GM18909 (cell line): Measurements from ENCODE around the gene MRPL41.
"Not testable (repeated sequence)": the region's sequence is repeated elsewhere in the genome, so short reads cannot be mapped to it uniquely, and the experiment has no call there.

Experiments
- ATAC-seq: cut with Tn5 transposase; IDR thresholded peaks from one replicate; pipeline ENCODE4 v1.9.1; 2021; ENCODE audit warnings: mild to moderate bottlenecking; ENCODE audit not compliant: unreplicated experiment, poor library complexity

Gene MRPL41

GRCh38 chr9:137580209-137580953 lies 28.7 kb downstream of the MRPL41 start:
- ATAC-seq = no peak

GRCh38 chr9:137580954-137581322 lies 29.3 kb downstream of the MRPL41 start:
- no peak for ATAC-seq

GRCh38 chr9:137581361-137582285 lies 29.9 kb downstream of the MRPL41 start:
- ATAC-seq = no peak

GRCh38 chr9:137582286-137582860 lies 30.7 kb downstream of the MRPL41 start:
- ATAC-seq = no peak

GRCh38 chr9:137583347-137583746 lies 31.7 kb downstream of the MRPL41 start:
- no peak for ATAC-seq

- ATAC-seq = no peak
Measured at GRCh38 chr9:137583957-137584356, 32.3 kb downstream of the MRPL41 start.

- no peak for ATAC-seq
Measured at GRCh38 chr9:137586854-137587253, 35.2 kb downstream of the MRPL41 start.

- no peak for ATAC-seq
Measured at GRCh38 chr9:137588311-137588710, 36.6 kb downstream of the MRPL41 start.

GRCh38 chr9:137588891-137589290 lies 37.2 kb downstream of the MRPL41 start:
- ATAC-seq = no peak

GRCh38 chr9:137589441-137590122 lies 37.9 kb downstream of the MRPL41 start:
- ATAC-seq = peak; percentile 10

GRCh38 chr9:137590123-137590468 lies 38.4 kb downstream of the MRPL41 start:
- ATAC-seq = no peak

GRCh38 chr9:137590469-137591383 lies 39.0 kb downstream of the MRPL41 start, which contains the start of gene ZMYND19:
Gene ZMYND19 (minus strand): TSS chr9:137590512. CDS start chr9:137590263, 249 bp downstream.
- ATAC-seq = peak; percentile 83

GRCh38 chr9:137592767-137593166 lies 41.1 kb downstream of the MRPL41 start:
- ATAC-seq = no peak

- ATAC-seq = no peak
Measured at GRCh38 chr9:137593176-137593575, 41.5 kb downstream of the MRPL41 start.

GRCh38 chr9:137596577-137596976 lies 44.9 kb downstream of the MRPL41 start:
- ATAC-seq = not testable (repeated sequence)

- no peak for ATAC-seq
Measured at GRCh38 chr9:137598943-137599342, 47.3 kb downstream of the MRPL41 start.
